ENCODE results near the gene CAAP1.
"Not testable (repeated sequence)": the region's sequence is repeated elsewhere in the genome, so short reads cannot be mapped to it uniquely, and the experiment has no call there.

CAAP1 gene

GRCh38 chr9:26856413-26857032 is 36.1 kb downstream of the CAAP1 start:
- DNase-seq (ENCODE audit: low read depth, low spot score) = peak; percentile 61
- H3K27me3 ChIP-seq (ENCODE audit: control insufficient read depth, insufficient read depth, low read length) = no peaks in the 10 kb centered on the region

GRCh38 chr9:26850995-26851394 is 41.6 kb downstream of the CAAP1 start:
- no peak overlapping the region for H3K4me3 ChIP-seq (ENCODE audit: low read length)
- H3K36me3 ChIP-seq (ENCODE audit: control insufficient read depth, insufficient read depth, low read length) = peaks cover 3% of the 10 kb centered on the region; the same call in 1 of the 2 replicates
- no peaks in the 10 kb centered on the region for H3K27me3 ChIP-seq (ENCODE audit: control insufficient read depth, insufficient read depth, low read length)
- no peak overlapping the region for H3K27ac ChIP-seq (ENCODE audit: low read length)
- no peak for DNase-seq (ENCODE audit: low read depth, low spot score)
- no CpG with 5 or more reads among the region's 2 CpGs for WGBS (ENCODE audit: insufficient coverage, insufficient read length)
- no peaks in the 10 kb centered on the region for H3K9me3 ChIP-seq (ENCODE audit: control insufficient read depth, insufficient read depth, low read length)
- no peaks in the 10 kb centered on the region for H3K4me1 ChIP-seq (ENCODE audit: control insufficient read depth, insufficient read depth, low read length)

More at GRCh38 chr9:26856413-26857032, 36.1 kb downstream of the CAAP1 start:
- WGBS (ENCODE audit: insufficient coverage, insufficient read length) = 89% methylated on average over 1 of the region's 1 CpG
- Histone ChIP-seq H3K9me3 (ENCODE audit: control insufficient read depth, insufficient read depth, low read length) (no peaks in the 10 kb centered on the region), H3K27ac (ENCODE audit: low read length) (no peak overlapping the region), H3K36me3 (ENCODE audit: control insufficient read depth, insufficient read depth, low read length) (peaks cover 3% of the 10 kb centered on the region; the same call in 1 of the 2 replicates), H3K4me1 (ENCODE audit: control insufficient read depth, insufficient read depth, low read length) (no peaks in the 10 kb centered on the region), H3K4me3 (ENCODE audit: low read length) (no peak overlapping the region)

- Histone ChIP-seq H3K4me3 (ENCODE audit: low read length) (no peak overlapping the region), H3K27ac (ENCODE audit: low read length) (no peak overlapping the region), H3K27me3 (ENCODE audit: control insufficient read depth, insufficient read depth, low read length) (no peaks in the 10 kb centered on the region), H3K36me3 (ENCODE audit: control insufficient read depth, insufficient read depth, low read length) (no peaks in the 10 kb centered on the region), H3K9me3 (ENCODE audit: control insufficient read depth, insufficient read depth, low read length) (no peaks in the 10 kb centered on the region), H3K4me1 (ENCODE audit: control insufficient read depth, insufficient read depth, low read length) (0 out of 2 replicates have a peak, but pooled peaks cover 1% of the 10 kb centered on the region)
- no peak for DNase-seq (ENCODE audit: low read depth, low spot score)
- no CpG with 5 or more reads among the region's 6 CpGs for WGBS (ENCODE audit: insufficient coverage, insufficient read length)
These were observed 58.8 kb downstream of the CAAP1 start for GRCh38 chr9:26833792-26834191.

DNA sequence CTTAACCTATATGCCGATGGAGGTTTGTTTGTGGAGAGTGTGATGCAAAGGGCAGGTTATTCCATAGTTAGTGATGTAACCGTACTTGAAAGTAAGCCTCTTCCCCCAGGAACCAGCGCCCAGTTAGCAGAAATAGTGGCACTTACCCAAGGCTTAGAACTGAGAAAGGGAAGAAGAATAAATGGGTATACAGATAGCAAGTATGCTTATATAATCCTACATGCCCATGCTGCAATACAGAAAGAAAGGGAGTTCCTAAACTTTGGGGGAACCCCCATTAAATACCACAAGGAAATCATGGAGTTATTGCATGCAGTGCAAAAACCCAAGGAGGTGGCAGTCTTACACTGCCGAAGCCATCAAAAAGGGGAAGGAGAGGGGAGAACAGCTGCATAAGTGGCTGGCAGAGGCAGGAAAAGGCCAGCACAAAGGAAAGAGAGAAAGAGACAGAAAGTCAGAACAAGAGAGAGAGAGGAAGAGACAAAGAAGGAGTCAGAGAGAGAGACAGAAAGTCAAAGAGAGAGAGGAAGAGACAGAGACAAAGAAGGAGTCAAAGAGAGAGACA is 64.1 kb downstream of the CAAP1 start:
- not testable (repeated sequence) for H3K36me3 ChIP-seq (ENCODE audit: control insufficient read depth, insufficient read depth, low read length); H3K4me1 ChIP-seq (ENCODE audit: control insufficient read depth, insufficient read depth, low read length); DNase-seq (ENCODE audit: low read depth, low spot score); H3K27ac ChIP-seq (ENCODE audit: low read length); H3K27me3 ChIP-seq (ENCODE audit: control insufficient read depth, insufficient read depth, low read length); H3K4me3 ChIP-seq (ENCODE audit: low read length); H3K9me3 ChIP-seq (ENCODE audit: control insufficient read depth, insufficient read depth, low read length)
- WGBS (ENCODE audit: insufficient coverage, insufficient read length) = no CpG with 5 or more reads among the region's 4 CpGs

GRCh38 chr9:26814799-26815198 is 77.8 kb downstream of the CAAP1 start:
- Histone ChIP-seq H3K36me3 (ENCODE audit: control insufficient read depth, insufficient read depth, low read length) (no peaks in the 10 kb centered on the region), H3K4me1 (ENCODE audit: control insufficient read depth, insufficient read depth, low read length) (no peaks in the 10 kb centered on the region), H3K27me3 (ENCODE audit: control insufficient read depth, insufficient read depth, low read length) (no peaks in the 10 kb centered on the region), H3K4me3 (ENCODE audit: low read length) (no peak overlapping the region), H3K9me3 (ENCODE audit: control insufficient read depth, insufficient read depth, low read length) (no peaks in the 10 kb centered on the region), H3K27ac (ENCODE audit: low read length) (no peak overlapping the region)
- no CpG with 5 or more reads among the region's 2 CpGs for WGBS (ENCODE audit: insufficient coverage, insufficient read length)
- DNase-seq (ENCODE audit: low read depth, low spot score) = no peak

- no peaks in the 10 kb centered on the region for H3K9me3 ChIP-seq (ENCODE audit: control insufficient read depth, insufficient read depth, low read length)
- no peaks in the 10 kb centered on the region for H3K27me3 ChIP-seq (ENCODE audit: control insufficient read depth, insufficient read depth, low read length)
- no peak overlapping the region for H3K4me3 ChIP-seq (ENCODE audit: low read length)
- no peaks in the 10 kb centered on the region for H3K4me1 ChIP-seq (ENCODE audit: control insufficient read depth, insufficient read depth, low read length)
- no peaks in the 10 kb centered on the region for H3K36me3 ChIP-seq (ENCODE audit: control insufficient read depth, insufficient read depth, low read length)
- H3K27ac ChIP-seq (ENCODE audit: low read length) = no peak overlapping the region
- no peak for DNase-seq (ENCODE audit: low read depth, low spot score)
These were observed 79.4 kb downstream of the CAAP1 start for GRCh38 chr9:26813247-26813646.

DNA sequence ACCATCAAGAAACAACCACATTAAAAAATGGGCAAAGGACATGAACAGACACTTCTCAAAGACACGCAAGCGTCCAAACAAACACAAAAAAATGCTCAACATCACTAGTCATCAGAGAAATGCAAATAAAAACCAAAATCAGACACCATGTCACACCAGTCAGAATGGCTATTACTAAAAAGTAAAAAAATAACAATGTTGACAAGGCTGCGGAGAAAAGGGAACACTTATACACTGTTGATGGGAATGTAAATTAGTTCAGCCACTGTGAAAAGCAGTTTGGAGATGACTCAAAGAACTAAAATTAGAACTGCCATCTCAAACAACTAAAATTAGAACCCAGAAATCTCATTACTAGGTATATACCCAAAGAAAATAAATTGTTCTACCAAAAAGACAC is 80.4 kb downstream of the CAAP1 start:
- H3K36me3 ChIP-seq (ENCODE audit: control insufficient read depth, insufficient read depth, low read length) = no peaks in the 10 kb centered on the region
- no peak overlapping the region for H3K27ac ChIP-seq (ENCODE audit: low read length)
- H3K9me3 ChIP-seq (ENCODE audit: control insufficient read depth, insufficient read depth, low read length) = no peaks in the 10 kb centered on the region
- no peaks in the 10 kb centered on the region for H3K27me3 ChIP-seq (ENCODE audit: control insufficient read depth, insufficient read depth, low read length)
- H3K4me1 ChIP-seq (ENCODE audit: control insufficient read depth, insufficient read depth, low read length) = no peaks in the 10 kb centered on the region
- DNase-seq (ENCODE audit: low read depth, low spot score) = no peak
- H3K4me3 ChIP-seq (ENCODE audit: low read length) = no peak overlapping the region
- no CpG with 5 or more reads among the region's 3 CpGs for WGBS (ENCODE audit: insufficient coverage, insufficient read length)

GRCh38 chr9:26811106-26811505 is 81.5 kb downstream of the CAAP1 start:
- no peaks in the 10 kb centered on the region for H3K27me3 ChIP-seq (ENCODE audit: control insufficient read depth, insufficient read depth, low read length)
- no peak overlapping the region for H3K27ac ChIP-seq (ENCODE audit: low read length)
- H3K4me1 ChIP-seq (ENCODE audit: control insufficient read depth, insufficient read depth, low read length) = no peaks in the 10 kb centered on the region
- no peaks in the 10 kb centered on the region for H3K36me3 ChIP-seq (ENCODE audit: control insufficient read depth, insufficient read depth, low read length)
- no peak for DNase-seq (ENCODE audit: low read depth, low spot score)
- H3K9me3 ChIP-seq (ENCODE audit: control insufficient read depth, insufficient read depth, low read length) = no peaks in the 10 kb centered on the region
- H3K4me3 ChIP-seq (ENCODE audit: low read length) = no peak overlapping the region

DNA sequence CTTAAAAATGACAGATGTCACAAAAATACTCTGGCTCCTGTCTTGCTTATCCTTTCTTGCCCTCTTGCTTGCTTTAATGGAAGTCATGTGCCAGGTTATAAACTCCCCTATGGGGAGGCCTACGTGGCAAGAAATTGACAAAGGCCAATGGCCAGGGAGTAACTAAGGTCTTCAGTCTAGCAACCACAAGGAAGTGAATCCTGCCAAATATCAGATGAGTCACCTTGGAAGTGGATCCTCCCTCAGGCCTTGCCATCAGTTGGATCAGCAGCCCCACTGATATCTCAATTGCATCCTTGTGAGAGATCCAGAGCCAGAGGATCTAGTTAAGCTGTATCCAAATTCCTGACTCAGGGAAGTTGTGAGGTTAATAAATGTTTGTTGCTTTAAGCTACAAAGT is 82.8 kb downstream of the CAAP1 start:
- no peak overlapping the region for H3K27ac ChIP-seq (ENCODE audit: low read length)
- H3K4me1 ChIP-seq (ENCODE audit: control insufficient read depth, insufficient read depth, low read length) = no peaks in the 10 kb centered on the region
- H3K27me3 ChIP-seq (ENCODE audit: control insufficient read depth, insufficient read depth, low read length) = no peaks in the 10 kb centered on the region
- no peak overlapping the region for H3K4me3 ChIP-seq (ENCODE audit: low read length)
- H3K36me3 ChIP-seq (ENCODE audit: control insufficient read depth, insufficient read depth, low read length) = no peaks in the 10 kb centered on the region
- H3K9me3 ChIP-seq (ENCODE audit: control insufficient read depth, insufficient read depth, low read length) = no peaks in the 10 kb centered on the region
- WGBS (ENCODE audit: insufficient coverage, insufficient read length) = no CpG with 5 or more reads among the region's 1 CpG
- DNase-seq (ENCODE audit: low read depth, low spot score) = no peak

DNA sequence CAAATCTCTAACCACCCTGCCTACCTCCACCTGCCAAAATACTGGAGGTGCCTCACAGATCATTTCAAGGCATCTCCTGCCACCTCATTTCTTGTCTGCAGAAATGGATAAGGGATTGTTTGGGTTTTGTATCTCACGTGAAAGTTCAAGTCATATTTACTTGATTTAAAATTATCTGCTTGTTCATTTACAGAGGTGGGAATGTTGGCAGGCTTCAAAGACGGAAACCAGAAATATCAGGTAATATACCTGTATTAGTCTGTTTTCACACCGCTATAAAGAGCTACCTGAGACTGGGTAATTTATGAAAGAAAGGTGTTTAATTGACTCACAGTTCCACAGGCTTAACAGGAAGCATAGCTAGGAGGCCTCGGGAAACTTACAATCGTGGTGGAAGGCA is 85.4 kb downstream of the CAAP1 start:
- H3K27me3 ChIP-seq (ENCODE audit: control insufficient read depth, insufficient read depth, low read length) = no peaks in the 10 kb centered on the region
- H3K27ac ChIP-seq (ENCODE audit: low read length) = no peak overlapping the region
- H3K36me3 ChIP-seq (ENCODE audit: control insufficient read depth, insufficient read depth, low read length) = no peaks in the 10 kb centered on the region
- WGBS (ENCODE audit: insufficient coverage, insufficient read length) = no CpG with 5 or more reads among the region's 5 CpGs
- no peaks in the 10 kb centered on the region for H3K4me1 ChIP-seq (ENCODE audit: control insufficient read depth, insufficient read depth, low read length)
- no peak overlapping the region for H3K4me3 ChIP-seq (ENCODE audit: low read length)
- no peak for DNase-seq (ENCODE audit: low read depth, low spot score)
- no peaks in the 10 kb centered on the region for H3K9me3 ChIP-seq (ENCODE audit: control insufficient read depth, insufficient read depth, low read length)

GRCh38 chr9:26802921-26803320 is 89.7 kb downstream of the CAAP1 start:
- DNase-seq (ENCODE audit: low read depth, low spot score) = no peak
- H3K4me3 ChIP-seq (ENCODE audit: low read length) = no peak overlapping the region
- WGBS (ENCODE audit: insufficient coverage, insufficient read length) = no CpG with 5 or more reads among the region's 2 CpGs

More at GRCh38 chr9:26802921-26803320, 89.7 kb downstream of the CAAP1 start:
- Histone ChIP-seq H3K4me1 (ENCODE audit: control insufficient read depth, insufficient read depth, low read length) (no peaks in the 10 kb centered on the region), H3K27me3 (ENCODE audit: control insufficient read depth, insufficient read depth, low read length) (no peaks in the 10 kb centered on the region), H3K9me3 (ENCODE audit: control insufficient read depth, insufficient read depth, low read length) (no peaks in the 10 kb centered on the region), H3K27ac (ENCODE audit: low read length) (no peak overlapping the region), H3K36me3 (ENCODE audit: control insufficient read depth, insufficient read depth, low read length) (no peaks in the 10 kb centered on the region)
